HepG2 (cell line): ENCODE data around the gene SFRP4. TPM values are rescaled to one million over a fixed set of nuclear protein-coding genes. Genes with fewer than 3 reads are reported as not detected.

Experiments used
- BRD4 ChIP-seq: sonication (generic); formaldehyde crosslinking; IDR thresholded peaks from 2 replicates; pipeline ENCODE4 v1.4.0; 2020; ENCODE audit warnings: missing genetic modification reagents
- ISL2 ChIP-seq: sonication (generic); formaldehyde crosslinking; IDR thresholded peaks from 2 replicates; pipeline ENCODE4 v1.5.0; 2020; ENCODE audit warnings: missing genetic modification reagents
- KDM2A ChIP-seq: sonication (generic); formaldehyde crosslinking; IDR thresholded peaks from 2 replicates; pipeline ENCODE4 v1.4.0; 2020; ENCODE audit warnings: low read depth, missing genetic modification reagents, borderline replicate concordance
- NRL ChIP-seq: sonication (generic); formaldehyde crosslinking; IDR thresholded peaks from 2 replicates; pipeline ENCODE4 v1.5.0; 2020; ENCODE audit warnings: missing genetic modification reagents, mild to moderate bottlenecking, moderate library complexity, borderline replicate concordance
- PITX1 ChIP-seq: sonication (generic); formaldehyde crosslinking; IDR thresholded peaks from 2 replicates; pipeline ENCODE4 v1.5.1; 2020; ENCODE audit warnings: mild to moderate bottlenecking, missing genetic modification reagents
- RAD21 ChIP-seq: fragments of 450-650 bp; formaldehyde crosslinking; IDR thresholded peaks from 2 replicates; pipeline ENCODE4 v1.5.0; 2020; ENCODE audit warnings: mild to moderate bottlenecking
- RFX5 ChIP-seq: IDR thresholded peaks from 2 replicates; pipeline ENCODE4 v1.6.1; 2011; ENCODE audit warnings: low read depth, low read length, improper control_type of control experiment
- SALL1 ChIP-seq: sonication (generic); formaldehyde crosslinking; IDR thresholded peaks from 2 replicates; pipeline ENCODE4 v1.8.0; 2022; ENCODE audit warnings: mild to moderate bottlenecking, missing genetic modification reagents
- THAP11 ChIP-seq: IDR thresholded peaks from 2 replicates; pipeline ENCODE4 v1.6.1; 2016; ENCODE audit warnings: missing biosample characterization, missing genetic modification reagents
- UBTF ChIP-seq: sonication (generic); formaldehyde crosslinking; IDR thresholded peaks from 2 replicates; pipeline ENCODE4 v1.4.0; 2020; ENCODE audit warnings: mild to moderate bottlenecking, missing genetic modification reagents
- YY1 ChIP-seq: IDR thresholded peaks from 2 replicates; pipeline ENCODE4 v1.6.1; 2011; ENCODE audit warnings: low read length, low read depth, moderate library complexity, mild to moderate bottlenecking; ENCODE audit not compliant: insufficient read depth, insufficient replicate concordance
- ZBTB1 ChIP-seq: sonication (generic); formaldehyde crosslinking; IDR thresholded peaks from 2 replicates; pipeline ENCODE4 v1.4.0; 2020; ENCODE audit warnings: missing genetic modification reagents, borderline replicate concordance
- ZFP36L1 ChIP-seq: sonication (generic); formaldehyde crosslinking; IDR thresholded peaks from 2 replicates; pipeline ENCODE4 v1.8.0; 2022; ENCODE audit warnings: mild to moderate bottlenecking, missing genetic modification reagents, moderate library complexity
- ZNF18 ChIP-seq: sonication (generic); formaldehyde crosslinking; IDR thresholded peaks from 2 replicates; pipeline ENCODE4 v1.8.0; 2022; ENCODE audit warnings: mild to moderate bottlenecking, missing genetic modification reagents; ENCODE audit not compliant: insufficient replicate concordance
- ZNF446 ChIP-seq: sonication (generic); formaldehyde crosslinking; IDR thresholded peaks from 2 replicates; pipeline ENCODE4 v1.5.0; 2020; ENCODE audit warnings: mild to moderate bottlenecking, missing genetic modification reagents
- ZNF460 ChIP-seq: sonication (generic); formaldehyde crosslinking; IDR thresholded peaks from 2 replicates; pipeline ENCODE4 v1.5.1; 2020; ENCODE audit warnings: missing genetic modification reagents, mild to moderate bottlenecking, borderline replicate concordance
- ZNF609 ChIP-seq: sonication (generic); formaldehyde crosslinking; IDR thresholded peaks from 2 replicates; pipeline ENCODE4 v1.4.0; 2020; ENCODE audit warnings: mild to moderate bottlenecking, missing genetic modification reagents, borderline replicate concordance
- ZNF772 ChIP-seq: sonication (generic); formaldehyde crosslinking; IDR thresholded peaks from 2 replicates; pipeline ENCODE4 v1.5.0; 2020; ENCODE audit warnings: mild to moderate bottlenecking, missing genetic modification reagents
- ZNF839 ChIP-seq: sonication (generic); formaldehyde crosslinking; IDR thresholded peaks from 2 replicates; pipeline ENCODE4 v1.4.0; 2020; ENCODE audit warnings: missing genetic modification reagents, mild to moderate bottlenecking, borderline replicate concordance
- polyA plus RNA-seq, 8 experiments: library from polyadenylated mRNA; depleted of rRNA in 3 of 8; stranded (reverse) in 7 of 8; unstranded in 1 of 8; fragments of >200 nt; fragmentation: Illumina TruSeq in 4 of 8; extraction: Trizol in 4 of 8; gene quantifications; 2 replicates each; pipeline versions ENCODE4 v1.2.1 to v1.2.3, GENCODE V29; 2011 to 2016; ENCODE audit warnings: low read depth in 4 of 8, missing spikeins in 1 of 8, mixed read lengths in 1 of 8; ENCODE audit not compliant: insufficient read depth in 1 of 8
- total RNA-seq, 5 experiments: library from RNA; depleted of rRNA; stranded (reverse); fragments of >200 nt; fragmentation: Illumina TruSeq; extraction: Trizol; gene quantifications; 2 replicates each; pipeline ENCODE4 v1.2.3, GENCODE V29; 2016; ENCODE audit warnings: low read depth in 1 of 5

The SFRP4 gene
- total and polyA plus RNA-seq, 2 of the 13 experiments (the other 11 are each of a cell fraction or from before 2014, with no cell fraction given) = 0.96 to 1.8 TPM

GRCh38 chr7:37916673-37917660, at the start of gene SFRP4 (continued):
- TF ChIP-seq ZNF772 (CRISPR knock-in tag) = peak; percentile 59
- TF ChIP-seq RFX5 = no peak
- TF ChIP-seq ZFP36L1 (CRISPR knock-in tag) = 0 out of 2 replicates have a peak, but pooled peaks have one; percentile 40
- no peak for TF ChIP-seq ZNF446 (CRISPR knock-in tag)
- TF ChIP-seq ZBTB1 (CRISPR knock-in tag) = no peak
- TF ChIP-seq ZNF609 (CRISPR knock-in tag) = 0 out of 2 replicates have a peak, but pooled peaks have one; percentile 30
- 0 out of 2 replicates have a peak, but pooled peaks have one; percentile 15 for TF ChIP-seq ISL2 (CRISPR knock-in tag)
- TF ChIP-seq UBTF (CRISPR knock-in tag) = peak; percentile 80; the same call in 1 of the 2 replicates
- no peak for TF ChIP-seq PITX1
- peak; percentile 43; the same call in 1 of the 2 replicates for TF ChIP-seq NRL (CRISPR knock-in tag)
- peak; percentile 30; the same call in 1 of the 2 replicates for TF ChIP-seq ZNF839 (CRISPR knock-in tag)
- no peak for TF ChIP-seq BRD4
- 0 out of 2 replicates have a peak, but pooled peaks have one; percentile 0 for TF ChIP-seq SALL1
- TF ChIP-seq KDM2A (CRISPR knock-in tag) = peak; percentile 65; the same call in 1 of the 2 replicates
- TF ChIP-seq YY1 = peak; percentile 22
- TF ChIP-seq RAD21 (CRISPR knock-in tag) = peak; percentile 61; the same call in 1 of the 2 replicates
- TF ChIP-seq THAP11 = no peak
- TF ChIP-seq ZNF18 (CRISPR knock-in tag) = peak; percentile 56
- TF ChIP-seq ZNF460 (CRISPR knock-in tag) = no peak
